Stimulated activated CD4-positive, alpha-beta T cell treated with anti-CD3 and anti-CD28 coated beads, Interleukin-1b, Interleukin-23, amount 100 ng/mL, for 48 hours (primary cell): Measurements from ENCODE around the gene APP.
"Not testable (repeated sequence)": the region's sequence is repeated elsewhere in the genome, so short reads cannot be mapped to it uniquely, and the experiment has no call there.

Experiments
- DNase-seq: peaks from one replicate; pipeline ENCODE4 v3.0.0-alpha.2; 2020

The APP gene

DNA sequence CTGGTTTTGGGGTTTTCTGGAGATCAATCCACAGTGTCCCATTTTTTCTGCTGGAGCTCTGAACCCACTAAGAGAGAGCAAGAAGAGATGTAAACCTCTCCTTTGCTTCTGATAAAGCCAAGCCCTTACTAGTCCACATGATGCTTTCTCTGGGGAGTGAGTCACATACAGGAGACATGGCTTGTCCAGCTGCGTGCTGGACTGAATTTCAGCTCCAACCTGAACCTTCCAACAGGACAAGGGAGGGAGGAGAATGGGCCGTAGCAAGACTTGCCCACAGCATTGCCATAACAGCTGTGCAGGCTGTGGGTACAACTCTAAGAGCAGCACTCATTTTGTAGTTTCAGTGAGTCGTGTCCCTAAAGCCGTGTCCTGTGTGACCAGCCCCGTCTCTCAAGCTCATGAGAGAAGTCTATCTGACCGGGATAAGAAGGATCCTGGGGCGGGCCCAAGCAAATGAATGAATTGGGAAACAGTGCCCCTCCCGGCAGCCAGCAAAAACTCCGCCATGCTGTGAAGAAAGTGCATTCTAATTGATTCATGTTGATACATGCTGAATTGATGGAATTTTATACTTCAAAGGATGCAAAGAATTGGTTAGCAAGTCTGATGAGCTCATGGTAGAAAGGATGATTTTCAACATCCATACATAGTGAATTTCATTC, 240.6 kb downstream of the APP start:
- DNase-seq: no peak

DNA sequence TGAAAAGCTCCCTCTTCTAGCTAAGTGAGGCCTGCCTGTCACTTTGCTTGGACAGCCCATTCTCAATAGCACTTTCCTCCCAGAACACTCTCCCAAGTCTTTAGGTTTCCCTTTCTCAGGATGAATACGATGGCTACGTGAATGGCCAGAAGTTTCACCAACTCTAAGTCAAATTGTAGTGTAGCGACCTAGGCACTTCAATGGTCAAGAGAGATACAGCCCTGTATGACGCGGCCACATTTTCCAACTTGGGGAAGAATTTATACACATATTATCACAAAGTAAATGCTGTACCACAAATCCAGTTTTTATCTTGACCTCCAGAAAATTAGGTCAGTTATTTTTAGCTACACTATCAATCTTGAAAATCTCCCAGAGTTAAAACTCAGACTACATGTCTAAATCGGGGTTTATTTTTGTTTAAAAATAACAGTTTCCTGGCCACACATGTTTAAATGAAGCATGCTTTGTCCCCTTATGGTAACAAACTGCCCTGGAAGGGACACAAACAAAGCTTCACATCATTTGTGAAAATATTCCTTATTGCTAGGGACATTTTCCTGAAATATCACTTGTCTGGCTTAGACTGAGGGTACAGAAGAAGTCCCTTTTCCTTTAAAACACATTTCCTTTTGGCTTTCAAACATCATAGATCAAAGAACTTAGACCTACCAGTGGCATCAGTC, 243.2 kb downstream of the APP start:
- no peak for DNase-seq

DNA sequence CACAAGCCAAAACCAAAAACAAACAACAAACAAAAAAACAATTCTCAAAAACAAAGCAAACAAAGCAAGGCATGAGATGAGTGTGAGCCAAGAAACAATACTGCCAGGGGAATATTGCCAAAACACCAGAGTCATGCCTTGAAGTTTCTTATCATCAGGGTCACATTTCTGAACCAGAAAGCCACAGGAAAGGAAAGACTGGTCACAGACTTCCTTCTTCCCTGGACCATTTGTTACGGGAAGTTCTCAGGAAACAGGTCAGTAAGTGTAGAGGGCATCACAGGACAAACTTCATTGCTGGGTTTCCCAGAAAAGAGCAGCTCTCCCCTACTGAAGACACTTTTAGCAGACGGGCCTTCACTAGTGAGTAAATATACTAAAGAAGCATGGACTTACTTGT, 244.6 kb downstream of the APP start:
- no peak for DNase-seq

DNA sequence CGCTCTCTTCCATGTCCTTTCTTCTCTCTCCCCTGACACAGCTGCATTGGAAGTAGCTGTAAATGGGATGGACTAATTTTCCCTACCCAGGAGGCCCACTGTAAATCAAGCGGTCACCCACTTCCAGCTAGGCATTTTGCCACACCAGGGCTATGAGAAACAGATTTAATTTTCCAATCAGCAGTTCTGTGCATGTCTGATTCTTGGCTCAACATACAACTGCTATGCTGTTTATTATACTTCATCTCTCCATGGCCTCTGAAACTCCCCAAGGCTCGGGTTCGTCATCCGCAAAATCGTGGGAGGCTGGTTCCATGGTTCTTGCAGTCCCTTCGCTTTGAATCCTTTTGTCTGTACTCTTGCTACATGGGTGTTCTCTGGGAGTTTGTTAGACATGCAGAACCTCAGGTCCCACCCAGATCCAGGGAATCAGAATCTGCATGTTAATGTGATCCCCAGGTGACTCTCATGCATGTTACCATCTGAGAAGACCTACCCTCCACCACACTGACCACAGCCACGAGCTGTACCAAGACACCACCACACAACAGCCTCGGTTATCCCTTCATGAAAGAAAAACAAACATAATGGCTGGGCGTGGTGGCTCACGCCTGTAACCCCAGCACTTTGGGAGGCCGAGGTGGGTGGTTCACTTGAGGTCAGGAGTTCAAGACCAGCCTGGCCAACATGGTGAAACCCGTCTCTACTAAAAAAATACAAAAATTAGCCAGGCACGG, 245.3 kb downstream of the APP start:
- DNase-seq: no peak

DNA sequence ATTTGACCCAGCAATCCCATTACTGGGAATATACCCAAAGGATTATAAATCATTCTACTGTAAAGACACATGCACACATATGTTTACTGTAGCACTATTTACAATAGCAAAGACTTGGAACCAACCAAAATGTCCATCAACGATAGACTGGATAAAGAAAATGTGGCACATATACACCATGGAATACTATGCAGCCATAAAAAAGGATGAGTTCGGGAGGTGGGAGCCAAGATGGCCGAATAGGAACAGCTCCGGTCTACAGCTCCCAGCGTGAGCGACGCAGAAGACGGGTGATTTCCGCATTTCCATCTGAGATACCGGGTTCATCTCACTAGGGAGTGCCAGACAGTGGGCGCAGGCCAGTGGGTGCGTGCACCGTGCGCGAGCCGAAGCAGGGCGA, 252.4 kb downstream of the APP start:
- DNase-seq: not testable (repeated sequence)

DNA sequence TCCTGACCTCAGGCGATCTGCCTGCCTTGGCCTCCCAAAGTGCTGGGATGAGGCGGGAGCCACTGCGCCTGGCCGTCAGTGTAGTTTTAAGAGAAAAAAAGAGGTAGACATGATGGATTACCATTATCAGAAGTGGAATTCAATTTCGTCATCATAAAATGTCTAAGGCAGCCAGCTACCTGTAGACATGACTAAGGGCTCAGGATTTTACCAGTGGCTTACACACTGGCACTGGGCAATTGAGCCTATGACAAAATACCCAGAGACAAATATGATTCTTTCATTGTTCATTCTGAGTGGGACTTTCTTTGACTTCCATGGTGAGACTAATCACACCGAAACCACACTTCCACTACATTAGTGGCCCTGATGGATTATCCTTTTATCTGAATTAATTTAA, 254.3 kb downstream of the APP start:
- DNase-seq: no peak

DNA sequence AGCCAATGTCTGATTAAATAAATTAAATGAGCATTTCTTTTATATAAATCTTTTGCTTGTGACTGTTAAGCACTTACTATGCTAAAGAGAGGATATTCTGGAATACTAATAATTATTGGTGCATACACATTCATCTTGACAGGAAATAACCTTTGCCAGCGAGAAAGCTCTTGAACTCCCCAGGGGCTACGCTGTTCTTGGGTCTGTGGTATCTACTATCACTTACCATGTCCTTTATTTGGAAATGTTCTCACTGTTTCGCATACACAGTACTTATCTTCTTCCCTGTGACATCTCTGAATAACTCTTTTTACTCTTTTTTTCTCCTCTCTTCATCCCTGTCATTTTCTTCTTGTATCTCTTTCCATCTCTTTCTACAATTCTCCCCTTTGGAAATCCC, 257.1 kb downstream of the APP start:
- DNase-seq: no peak

DNA sequence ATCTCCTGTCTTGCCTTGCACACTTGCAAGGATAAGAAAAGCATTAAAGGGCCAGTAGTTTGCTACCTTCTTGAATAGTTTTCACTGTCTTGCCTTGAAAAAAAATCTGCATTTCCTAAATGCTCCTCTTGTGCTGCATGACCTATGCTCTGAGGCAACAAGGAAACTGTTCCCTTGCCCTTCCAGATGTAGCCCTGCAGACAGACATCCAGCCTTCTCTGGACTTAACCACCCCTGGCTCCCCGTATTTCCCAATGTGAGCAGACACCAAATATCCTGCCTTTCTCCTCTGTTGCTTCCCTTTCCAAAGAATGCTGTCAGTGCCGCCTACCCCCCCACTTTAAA, 258.2 kb downstream of the APP start:
- DNase-seq: no peak

DNA sequence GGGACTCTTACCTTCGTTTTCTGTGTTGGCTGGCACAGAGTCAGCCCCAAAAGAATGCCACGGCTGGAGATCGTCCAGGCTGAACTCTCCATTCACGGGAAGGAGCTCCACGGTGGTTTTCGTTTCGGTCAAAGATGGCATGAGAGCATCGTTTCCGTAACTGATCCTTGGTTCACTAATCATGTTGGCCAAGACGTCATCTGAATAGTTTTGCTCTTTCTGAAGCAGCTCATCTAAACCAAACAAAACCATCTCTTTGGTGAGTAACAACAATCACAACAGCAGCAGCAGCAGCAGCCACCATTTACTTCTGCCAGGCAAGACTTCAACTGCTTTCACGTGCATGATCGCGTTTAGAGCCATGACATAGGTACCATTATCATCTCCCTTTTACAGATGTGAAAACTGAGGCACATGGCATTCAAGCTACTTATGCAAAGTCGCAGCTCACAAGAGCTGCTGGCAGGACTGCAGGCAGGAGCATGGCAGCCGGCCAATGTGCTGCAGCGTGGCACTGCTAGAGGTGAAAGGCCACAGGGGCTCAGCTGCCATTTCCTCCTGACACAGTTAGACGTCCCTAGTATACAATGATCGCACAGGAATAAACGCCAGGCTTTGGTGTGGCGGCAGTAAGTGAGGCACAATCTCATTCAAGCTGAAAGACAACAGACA, 258.7 kb downstream of the APP start:
- DNase-seq: no peak

DNA sequence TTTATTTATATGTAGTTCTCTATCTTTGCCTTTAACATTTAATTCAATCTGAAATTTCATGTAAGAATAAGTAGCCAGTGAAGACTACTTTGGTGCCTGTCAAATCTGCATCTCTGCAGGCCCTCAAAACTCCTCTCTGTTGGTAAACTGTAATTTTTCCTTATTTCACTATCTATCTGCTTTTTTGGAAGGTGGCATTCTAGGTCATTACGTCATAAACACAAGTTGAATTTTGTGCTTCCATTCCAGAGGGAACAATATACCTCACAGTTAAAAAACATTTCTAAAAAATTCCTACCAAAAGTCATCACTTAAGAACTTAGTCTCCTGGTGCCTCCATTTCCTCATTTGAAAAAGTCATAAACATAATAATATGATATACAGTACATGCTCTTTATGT, 259.8 kb downstream of the APP start:
- no peak for DNase-seq

DNA sequence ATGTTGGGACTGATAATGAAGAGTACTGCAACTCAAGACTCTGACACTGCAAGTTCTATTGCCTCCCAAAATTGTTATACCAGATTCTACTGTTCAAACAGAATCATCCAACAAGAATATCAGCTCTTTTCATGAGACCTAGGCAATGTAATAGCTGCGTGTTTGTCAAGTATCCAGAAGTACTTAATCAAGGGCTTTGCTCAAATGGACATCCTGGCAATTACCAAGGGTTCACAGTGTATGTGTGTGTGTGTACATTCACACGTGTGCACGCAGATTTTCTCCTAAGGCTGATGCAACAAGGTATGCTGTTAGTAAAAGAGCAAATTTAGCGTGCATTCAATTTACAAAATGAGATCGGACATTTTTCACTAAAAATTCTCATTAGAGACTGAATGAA, 261.2 kb downstream of the APP start:
- DNase-seq: no peak

DNA sequence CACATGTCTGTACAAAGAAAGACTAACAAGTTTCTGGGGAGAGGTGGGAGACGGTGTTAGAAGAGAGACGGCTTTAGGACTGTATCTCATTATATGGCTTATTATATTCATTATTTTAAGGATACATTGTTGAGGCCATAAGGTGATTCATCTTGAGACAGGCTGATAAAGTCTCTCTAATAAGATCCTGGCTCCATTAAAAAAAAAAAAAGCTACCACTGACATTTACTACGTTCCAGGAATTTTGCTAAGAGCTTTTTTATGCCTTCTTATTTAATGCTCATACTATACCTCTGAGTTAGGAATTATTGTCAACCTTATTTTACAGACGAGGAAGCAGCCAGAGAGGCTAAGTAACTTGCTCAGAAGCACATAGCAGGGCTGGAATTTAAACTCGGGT, 262.1 kb downstream of the APP start:
- DNase-seq: no peak

DNA sequence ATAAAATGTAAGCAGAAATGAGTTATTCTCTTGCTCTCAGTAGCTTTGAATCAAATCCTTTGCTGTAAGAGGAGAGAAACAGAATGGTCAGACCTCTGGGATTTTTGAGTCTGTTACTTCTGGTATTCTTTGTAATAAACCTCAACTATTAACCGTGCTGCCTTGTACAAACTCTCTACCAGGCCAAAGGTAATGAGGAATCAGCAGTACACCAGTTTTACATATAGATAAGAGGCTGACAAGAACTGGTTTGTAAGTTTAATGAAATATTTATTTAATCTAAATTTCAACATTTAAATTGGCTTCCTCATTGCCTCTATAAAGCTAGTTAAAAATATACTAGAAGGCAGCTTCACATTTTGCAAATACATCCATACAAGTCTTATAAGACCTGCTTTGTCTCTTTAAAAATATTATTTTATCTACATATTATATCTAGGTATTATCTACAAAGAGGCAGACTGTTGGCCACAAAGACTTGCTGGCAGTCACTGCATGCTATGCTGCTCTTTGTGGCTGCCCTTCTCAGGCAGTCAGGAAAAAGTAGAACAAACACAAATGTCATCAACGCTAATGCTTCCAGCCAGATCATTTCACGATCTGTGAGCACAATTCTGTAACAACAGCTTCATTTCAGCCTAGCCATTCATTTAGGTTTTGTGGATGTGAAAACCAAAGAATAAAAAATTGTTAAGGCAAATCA, 262.8 kb downstream of the APP start:
- DNase-seq: no peak

DNA sequence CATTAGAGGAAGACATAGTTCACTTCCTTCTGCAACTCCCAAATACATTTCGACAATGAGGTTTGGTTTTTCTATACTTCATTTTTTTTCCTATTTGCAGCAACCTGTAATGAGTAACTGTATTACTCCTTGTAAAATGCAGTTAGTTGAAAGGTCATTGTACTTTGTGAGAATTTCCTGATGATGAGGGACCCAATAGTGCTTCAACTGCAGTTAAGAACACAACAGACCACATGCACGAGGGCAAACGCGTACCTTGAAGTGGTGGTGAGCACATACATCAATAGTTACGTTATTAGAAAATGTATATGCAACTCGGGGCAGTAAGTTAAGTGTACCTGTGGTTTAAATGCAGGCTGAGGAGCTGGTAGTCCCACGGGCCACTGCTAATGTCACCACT, 264.0 kb downstream of the APP start:
- DNase-seq: no peak

DNA sequence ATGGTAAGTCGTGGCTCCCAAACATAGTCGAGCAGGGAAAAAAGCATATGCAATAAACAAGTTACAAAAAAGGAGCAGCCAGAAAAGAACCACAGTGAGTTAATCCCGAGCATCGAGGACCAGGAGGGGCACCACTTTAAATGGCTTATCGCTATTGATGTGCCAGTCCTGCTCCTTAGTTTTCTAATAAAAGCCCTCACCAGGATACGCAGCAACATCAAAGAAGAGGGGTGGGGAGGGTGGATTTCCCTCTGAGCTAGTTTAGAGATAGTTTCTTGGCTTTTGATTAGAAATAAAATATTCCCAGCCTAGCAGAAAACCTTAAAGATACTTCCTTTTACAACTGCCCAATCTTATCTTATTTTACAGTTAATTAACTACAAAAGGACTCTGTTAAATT, 265.4 kb downstream of the APP start:
- DNase-seq: no peak

DNA sequence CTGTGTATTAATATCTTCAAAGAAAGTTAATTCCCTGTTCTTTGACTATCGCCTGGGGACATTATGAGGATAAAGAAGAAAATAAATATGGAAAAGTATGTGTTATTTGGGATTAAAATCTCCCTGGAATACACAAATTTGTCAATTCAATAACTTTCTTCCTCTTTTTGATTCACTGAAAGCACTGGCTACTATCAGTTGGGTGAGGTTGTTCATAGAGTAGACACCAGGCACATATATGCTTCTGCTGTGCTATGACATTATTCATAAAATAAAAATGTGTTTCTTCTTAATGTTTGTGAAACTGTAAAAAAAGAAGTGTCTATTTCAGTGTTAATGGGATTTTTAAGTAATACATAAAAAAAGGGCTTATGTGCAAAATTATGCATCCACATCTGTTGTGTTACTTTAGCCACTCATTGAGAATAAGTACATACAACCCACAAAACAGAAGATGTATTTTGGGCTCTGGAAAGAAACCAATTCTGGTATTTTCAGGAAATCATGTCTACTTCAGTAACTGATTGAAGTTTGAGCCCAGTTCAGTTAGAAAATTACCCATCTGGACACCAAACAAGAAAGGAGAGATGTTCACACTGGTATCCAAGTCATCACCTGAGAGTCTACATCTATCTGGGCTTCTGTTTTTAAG, 266.4 kb downstream of the APP start:
- DNase-seq: no peak

DNA sequence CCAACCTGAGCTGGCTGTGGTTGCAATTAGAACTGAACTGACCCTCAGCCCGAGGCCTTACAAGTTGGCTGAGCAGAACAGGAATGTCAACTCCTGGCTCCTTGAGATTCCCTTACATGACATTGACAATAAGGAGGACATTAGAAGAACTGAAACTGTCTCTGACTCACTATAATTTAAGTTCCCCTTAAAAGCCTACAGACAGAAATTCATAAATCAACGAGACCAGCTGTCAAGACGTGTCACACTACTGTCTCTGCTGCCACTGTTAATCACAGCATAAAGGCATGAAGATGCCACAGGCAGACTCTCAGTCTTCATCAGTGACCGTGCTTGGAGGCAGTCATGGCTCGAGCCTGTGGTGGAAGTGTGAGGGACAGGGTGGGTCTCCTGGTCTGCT, 267.0 kb downstream of the APP start:
- DNase-seq: no peak

DNA sequence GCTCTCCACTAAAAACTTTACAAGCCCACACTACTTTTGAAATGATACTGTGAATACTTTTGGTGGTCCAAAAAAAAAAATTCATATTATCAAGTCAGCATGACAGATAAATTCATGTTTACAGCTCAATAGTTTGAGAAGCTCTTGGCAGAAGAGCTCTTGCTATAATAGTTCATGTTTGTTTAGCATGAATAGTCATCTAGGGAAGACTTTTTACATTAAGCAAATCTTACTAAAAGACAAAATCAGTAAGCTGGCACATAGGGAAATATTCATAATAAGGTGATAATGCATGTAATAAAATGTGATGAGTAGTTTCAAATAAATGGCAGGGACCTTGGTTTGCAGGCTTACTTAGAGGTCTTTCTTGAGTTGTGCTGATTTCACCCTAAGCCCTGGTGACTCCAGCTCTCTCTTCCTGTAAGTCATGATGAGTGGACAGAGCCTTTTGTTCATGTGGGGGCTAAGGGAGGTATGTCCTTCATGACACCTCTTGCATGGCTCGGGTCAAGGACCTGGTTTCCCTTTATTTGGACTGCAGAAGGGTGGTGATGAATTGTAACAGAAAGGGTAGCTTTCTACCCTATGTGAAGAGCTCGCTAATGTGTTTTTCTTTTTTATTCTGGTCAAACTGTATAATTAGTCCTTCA, 269.1 kb downstream of the APP start:
- no peak for DNase-seq

DNA sequence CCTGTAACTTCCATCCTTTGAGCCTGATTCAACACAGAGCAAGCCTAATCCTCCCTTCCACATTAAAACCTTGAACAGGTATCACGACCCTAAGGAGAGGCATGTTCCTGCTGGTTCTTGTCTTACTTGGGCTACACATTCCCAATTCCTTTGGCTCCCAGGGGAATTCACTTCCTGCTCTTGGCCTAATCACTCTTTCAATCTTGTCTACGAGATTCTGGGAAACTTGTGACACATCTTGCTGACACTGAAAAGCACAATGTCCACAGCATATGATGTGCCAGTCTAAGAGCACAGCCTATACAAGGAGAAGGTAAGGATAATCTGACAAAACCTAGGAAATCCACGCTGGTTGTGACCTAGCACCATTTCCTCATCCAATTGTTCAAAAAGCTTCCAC, 271.9 kb downstream of the APP start:
- no peak for DNase-seq

DNA sequence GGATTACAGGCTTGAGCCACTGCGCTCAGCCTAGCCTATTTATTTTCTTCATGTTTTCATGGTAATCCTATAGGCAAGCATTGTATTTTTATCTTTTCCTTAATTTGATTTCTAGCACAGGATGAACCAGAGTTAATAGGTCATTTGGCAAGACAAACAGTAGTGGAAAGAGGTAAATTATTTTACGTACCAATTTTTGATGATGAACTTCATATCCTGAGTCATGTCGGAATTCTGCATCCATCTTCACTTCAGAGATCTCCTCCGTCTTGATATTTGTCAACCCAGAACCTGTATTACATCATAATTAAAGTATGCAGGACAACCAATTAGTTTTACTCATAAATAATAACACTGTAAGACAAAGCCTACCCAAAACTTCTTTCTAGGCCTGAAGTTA, 273.2 kb downstream of the APP start:
- no peak for DNase-seq

DNA sequence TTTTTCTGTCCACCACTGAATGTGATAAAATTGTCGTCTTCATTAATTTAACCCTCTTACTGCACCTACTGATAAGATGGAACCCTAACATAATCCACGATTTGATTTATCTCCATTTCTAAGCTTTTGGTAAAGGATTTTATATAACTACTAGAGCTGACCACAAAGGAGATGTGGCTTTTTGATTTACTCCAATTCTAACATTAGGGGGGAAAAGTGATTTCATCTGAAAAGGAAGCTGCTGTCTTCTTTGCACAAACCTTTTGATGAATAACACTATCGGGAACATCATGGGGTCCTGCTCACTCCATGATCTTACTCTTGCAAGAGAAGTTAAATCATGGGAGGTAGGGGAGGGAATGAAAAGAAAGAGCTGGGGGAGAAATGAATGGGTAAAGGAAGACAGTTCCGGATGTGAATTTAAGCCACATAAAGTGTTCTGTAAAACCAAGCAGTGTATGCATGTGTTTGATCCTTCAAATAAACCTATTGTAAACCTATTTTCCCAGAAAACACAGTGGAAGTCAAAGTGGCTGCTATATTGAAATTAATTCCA, 274.0 kb downstream of the APP start:
- DNase-seq: no peak
